ENCODE data around the gene LDLRAD2.
"Not testable (repeated sequence)": the region's sequence is repeated elsewhere in the genome, so short reads cannot be mapped to it uniquely, and the experiment has no call there.

LDLRAD2 gene

DNA sequence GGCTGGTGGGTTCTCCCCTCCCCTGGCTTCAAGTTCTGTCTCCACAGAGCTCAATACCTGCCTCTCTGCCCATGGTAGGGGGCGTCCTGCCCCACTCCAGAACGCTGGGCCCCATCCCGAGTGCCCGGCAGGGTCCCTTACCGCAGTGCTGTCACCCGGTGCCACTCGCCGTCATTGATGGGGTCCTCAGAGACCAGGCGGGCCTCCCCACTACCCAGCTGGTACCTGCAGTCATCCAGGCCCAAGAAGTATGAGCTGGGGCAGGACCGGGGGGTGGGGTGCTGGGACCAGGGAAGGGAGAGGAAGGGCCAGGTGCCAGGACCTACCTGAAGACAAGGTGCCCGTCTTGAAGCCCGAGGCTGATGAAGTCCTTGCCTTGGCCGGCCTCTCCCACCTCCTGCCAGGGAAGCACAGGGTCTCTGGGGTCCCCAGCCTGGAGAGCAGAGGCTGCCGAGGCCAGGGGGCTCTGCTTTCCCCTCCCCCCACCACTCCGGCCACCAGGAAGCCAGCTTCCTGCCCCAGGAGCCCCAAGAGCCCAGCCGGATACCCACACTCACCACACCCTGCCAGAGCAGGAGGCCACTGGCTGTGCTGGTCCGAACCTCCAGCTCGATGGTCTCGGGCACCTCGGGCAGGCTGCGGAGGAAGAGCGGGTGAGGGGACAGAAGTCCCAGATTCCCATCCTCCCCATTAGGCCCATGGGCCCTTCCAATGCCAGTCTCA lies 12.1 kb downstream of the LDLRAD2 start:
- no peak for DNase-seq (ENCODE audit: low spot score)

GRCh38 chr1:21824926-21825325 lies 12.9 kb downstream of the LDLRAD2 start:
- DNase-seq (ENCODE audit: low spot score), result no peak

DNA sequence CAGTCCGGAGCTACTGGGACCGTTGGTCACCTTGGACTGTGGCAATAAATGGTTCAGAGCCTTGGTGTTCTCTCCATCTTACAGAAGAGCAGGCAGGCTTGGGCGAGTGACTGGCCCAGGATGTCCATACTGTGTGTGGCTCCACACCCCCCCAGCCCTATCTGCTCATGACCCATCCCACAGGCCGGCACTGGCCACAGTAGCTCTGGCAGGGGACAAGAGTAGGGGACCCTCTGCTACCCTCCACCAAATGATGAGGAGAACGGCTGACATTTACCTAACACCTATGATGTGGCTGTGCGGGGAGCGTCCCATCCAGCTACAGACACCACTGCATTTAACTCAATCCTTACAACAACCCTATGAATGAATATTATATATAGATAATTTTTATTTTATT lies 13.3 kb downstream of the LDLRAD2 start:
- no peak for DNase-seq (ENCODE audit: low spot score)

GRCh38 chr1:21826694-21827093 lies 14.6 kb downstream of the LDLRAD2 start:
- DNase-seq (ENCODE audit: low spot score), result not testable (repeated sequence)

DNA sequence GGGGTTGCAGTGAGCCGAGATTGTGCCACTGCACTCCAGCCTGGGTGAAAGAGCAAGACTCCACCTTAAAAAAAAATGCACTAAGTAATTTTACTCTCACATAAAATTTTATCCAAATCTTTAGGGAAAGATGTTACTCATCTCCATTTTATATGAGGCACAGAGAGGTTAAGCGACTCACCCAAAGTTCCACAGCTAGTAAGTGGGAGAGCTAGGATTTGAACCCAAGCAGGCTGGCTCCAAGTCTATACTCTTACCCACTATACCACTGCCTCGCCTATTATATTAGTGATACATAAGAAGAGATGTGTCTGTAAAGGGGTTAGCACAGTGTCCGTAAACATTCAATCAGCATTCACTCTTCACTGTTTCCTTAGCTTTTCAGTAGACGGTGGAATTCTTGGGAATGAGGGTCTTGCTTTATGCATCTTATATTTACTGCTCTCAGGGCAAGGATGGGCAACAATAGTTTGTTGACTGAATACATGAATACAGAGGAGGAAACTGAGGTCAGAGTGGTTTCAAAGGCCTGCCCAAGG lies 15.1 kb downstream of the LDLRAD2 start:
- DNase-seq (ENCODE audit: low spot score), result no peak

GRCh38 chr1:21828075-21828474 lies 16.0 kb downstream of the LDLRAD2 start:
- no peak for DNase-seq (ENCODE audit: low spot score)

- no peak for DNase-seq (ENCODE audit: low spot score)
Measured at GRCh38 chr1:21828506-21829210, 16.6 kb downstream of the LDLRAD2 start.

DNA sequence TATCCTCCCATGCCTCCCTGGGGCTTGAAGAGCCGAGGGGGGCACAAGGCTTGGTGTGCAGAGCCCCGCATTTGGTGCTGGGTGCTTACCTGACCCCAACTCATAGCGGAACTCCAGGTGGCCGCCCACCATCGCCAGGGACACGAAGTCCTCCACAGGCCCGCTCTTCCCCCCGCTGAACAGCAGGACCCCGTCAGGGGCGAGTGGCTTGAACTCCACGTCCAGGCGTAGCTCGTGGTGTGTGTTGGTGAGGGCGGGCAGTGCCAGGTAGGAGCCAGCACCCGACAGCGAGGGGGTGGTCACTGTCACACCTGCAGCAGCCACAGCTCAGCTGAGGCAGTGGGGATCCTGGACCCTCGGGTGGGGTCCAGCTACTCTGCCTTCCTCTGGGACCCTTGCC lies 17.2 kb downstream of the LDLRAD2 start:
- no peak for DNase-seq (ENCODE audit: low spot score)

DNA sequence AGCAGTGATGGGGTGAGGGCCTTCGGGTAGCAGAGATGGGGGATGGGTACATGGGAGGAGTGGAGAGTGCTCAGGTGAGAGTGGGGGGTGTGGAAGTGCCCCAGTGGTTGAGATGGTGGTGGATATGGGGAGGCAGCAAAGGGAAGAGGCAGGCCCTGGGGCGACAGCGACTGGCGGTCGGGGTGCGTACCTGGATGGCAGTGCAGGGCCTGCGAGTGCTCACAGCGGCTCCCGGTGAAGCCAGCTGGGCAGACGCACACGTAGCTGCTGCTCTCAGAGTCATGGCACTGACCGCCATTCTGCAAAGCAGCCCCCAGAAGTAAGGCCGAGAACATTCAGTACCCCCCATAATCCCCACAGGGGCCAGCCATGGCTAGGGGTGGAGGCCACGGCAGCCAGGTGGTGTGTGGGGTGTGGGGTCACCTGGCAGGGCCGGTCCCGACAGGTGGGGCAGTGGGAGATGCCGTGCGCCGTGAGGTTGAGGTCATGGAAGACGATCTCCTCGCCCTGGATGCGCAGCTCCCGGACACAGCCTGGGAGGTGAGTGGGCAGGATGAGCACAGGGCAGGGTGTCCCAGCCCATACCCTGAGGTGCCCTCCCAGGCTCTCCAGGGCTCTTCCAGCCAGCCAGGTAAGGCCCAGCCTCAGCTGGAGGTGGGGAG lies 18.9 kb downstream of the LDLRAD2 start:
- DNase-seq (ENCODE audit: low spot score), result no peak

DNA sequence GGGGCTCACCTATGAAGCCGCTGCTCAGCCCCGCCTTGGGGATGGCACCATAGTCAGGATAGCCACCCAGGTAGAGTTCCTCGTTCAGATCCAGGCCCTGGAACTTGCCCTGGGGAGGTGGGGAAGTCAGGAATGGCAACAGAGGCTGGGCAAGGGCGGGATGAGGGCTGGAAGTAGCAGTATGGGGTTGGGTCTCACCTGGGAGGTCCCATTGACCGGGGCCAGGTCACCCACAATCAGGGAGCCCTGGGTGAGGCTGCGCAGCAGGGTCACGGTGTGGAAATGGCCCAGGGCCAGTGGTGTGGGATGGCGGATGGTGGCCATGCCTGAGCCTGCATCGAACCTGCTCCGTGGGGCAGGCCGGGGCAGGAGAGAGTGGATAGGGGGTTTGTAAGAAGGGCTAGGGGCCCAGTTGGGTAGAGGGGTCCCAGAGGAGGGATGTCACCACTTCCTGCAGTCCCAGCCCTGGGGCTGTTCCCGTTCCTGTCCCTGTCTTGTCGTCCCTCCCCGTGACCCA lies 19.4 kb downstream of the LDLRAD2 start:
- no peak for DNase-seq (ENCODE audit: low spot score)

DNA sequence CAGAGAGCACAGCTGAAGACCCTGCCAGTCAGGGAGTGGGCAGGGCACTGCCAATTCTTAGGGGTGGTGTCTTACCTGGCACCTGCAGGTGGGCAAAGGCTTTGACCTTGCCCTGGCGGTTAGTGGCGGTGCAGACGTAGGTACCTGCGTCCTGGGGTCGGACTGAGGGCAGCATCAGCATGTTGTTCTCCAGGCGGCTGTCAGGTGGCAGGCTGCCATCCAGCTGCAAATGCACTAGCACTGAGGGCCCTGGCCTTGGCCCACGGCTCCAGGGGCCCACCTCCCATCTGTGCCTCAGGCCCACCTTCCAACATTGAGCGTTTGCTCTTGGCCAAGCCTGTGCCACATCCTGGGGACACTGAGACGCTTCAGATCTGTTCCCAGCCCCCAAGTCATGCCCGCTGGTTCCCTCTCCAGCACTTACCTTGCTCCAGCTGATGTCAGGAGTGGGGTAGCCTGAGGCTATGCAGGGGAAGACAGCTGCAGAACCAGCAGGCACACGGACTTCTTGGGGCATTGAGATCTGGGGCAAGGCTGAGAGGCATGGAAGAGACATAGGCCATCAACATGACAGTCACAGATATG lies 21.4 kb downstream of the LDLRAD2 start:
- DNase-seq (ENCODE audit: low spot score), result no peak

GRCh38 chr1:21834094-21834493 lies 22.0 kb downstream of the LDLRAD2 start:
- no peak for DNase-seq (ENCODE audit: low spot score)

DNA sequence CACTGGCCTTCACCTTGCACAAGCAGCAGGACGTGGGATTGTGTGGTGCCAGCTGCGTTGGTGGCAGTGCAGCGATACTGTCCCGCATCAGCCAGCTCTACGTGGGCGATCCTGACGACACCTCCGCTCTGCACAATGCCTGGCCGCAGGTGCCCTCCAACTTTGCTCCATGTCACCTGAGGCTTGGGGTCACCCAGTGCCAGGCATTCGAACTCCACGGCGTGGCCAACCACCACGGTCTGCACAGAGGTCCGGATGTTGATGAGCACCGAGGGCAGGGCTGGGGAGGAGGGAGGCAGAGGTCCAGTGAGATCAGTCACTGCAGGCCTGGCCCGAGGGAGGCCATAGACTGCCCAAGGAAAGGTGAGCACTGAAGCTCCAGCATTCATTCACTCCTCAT lies 22.6 kb downstream of the LDLRAD2 start:
- DNase-seq (ENCODE audit: low spot score), result no peak

DNA sequence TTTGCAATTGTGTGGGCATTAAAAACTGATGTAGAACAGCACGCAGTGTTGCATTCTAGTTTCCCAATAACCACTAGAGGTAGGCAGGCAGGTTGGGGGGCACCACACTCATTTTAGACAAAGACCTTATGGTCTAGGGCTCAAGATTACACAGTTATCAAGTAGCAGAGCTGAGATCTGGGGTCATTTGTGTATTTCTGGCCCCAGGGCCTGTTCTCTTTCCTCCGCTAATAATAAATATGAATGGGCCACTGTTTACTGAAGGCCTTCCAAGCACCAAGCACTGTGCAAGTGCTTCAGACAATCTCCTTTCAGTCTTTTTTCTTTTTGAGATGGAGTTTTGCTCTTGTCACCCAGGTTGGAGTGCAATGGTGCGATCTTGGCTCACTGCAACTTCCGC lies 23.9 kb downstream of the LDLRAD2 start:
- no peak for DNase-seq (ENCODE audit: low spot score)

DNA sequence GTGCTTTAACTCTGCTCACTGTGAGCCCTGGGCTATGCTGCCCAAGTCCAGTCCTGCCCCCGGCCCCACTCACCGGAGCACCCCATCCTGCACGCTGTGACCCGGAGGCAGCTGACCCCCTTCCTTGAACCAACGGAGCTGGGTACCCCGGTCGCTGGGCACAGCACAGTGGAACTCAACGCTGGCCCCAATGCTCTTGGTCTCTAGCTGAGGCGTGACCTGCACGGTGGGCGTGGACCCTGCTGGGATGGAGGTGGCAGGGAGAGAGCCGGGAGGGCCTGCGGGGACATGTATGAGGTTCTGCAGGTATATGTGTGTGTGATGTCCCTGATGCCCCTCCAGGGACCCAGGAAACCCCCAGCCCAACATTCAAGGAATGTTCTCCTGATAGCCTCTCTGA lies 24.7 kb downstream of the LDLRAD2 start:
- no peak for DNase-seq (ENCODE audit: low spot score)

DNA sequence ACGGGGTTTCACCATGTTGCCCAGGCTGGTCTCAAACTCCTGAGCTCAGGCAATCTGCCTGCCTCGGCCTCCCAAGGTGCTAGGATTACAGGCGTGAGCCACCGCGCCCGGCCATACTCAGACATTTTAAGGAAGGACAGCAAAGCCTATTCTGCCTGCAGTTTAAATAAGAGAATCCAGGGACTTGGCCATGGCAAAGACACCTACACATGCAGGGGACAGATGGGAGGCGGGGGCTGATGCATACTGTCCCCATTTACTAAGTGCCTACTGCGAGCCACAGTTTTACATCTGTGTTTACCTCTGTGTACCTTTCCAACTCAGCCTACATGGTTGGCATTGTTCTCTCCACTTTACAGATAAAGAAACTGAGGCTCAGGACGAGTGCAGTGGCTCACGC lies 25.4 kb downstream of the LDLRAD2 start:
- DNase-seq (ENCODE audit: low spot score), result no peak

- no peak for DNase-seq (ENCODE audit: low spot score)
Measured at GRCh38 chr1:21838359-21839157, 26.5 kb downstream of the LDLRAD2 start.

- no peak for DNase-seq (ENCODE audit: low spot score)
Measured at GRCh38 chr1:21839337-21840037, 27.4 kb downstream of the LDLRAD2 start.

- no peak for DNase-seq (ENCODE audit: low spot score)
Measured at GRCh38 chr1:21840981-21841380, 28.9 kb downstream of the LDLRAD2 start.

DNA sequence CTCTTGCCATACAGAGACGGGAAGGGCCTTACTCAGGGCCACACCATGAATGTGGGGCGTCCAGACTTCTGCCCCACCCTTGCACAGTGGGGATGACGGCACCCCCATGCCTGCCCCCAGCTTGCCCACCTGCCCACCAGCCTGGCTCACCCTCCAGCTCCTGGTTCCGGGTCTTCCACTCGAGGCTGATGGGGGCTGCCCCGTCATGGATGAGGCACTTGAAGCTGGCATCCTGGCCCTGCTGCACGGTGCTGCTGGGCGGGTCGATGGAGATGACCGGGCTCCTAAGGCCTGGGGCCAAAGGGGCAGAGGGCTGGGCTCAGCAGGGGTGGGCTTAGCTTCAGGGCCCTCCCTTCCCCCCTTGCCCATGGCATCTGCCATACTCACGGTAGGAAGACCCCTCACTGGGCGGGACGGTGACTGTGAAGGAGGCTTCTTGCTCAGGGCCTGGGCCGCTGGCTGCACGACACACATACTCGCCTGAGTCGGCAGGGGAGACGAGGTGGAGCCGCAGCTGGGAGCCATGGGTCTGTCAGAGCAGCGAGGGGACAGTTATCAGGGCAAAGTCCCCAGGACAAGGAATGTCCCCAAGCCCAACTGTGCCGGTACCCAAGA lies 29.9 kb downstream of the LDLRAD2 start:
- no peak for DNase-seq (ENCODE audit: low spot score)
